ENCODE measurements around the gene FMNL2.

- TF ChIP-seq, protein P1, sequence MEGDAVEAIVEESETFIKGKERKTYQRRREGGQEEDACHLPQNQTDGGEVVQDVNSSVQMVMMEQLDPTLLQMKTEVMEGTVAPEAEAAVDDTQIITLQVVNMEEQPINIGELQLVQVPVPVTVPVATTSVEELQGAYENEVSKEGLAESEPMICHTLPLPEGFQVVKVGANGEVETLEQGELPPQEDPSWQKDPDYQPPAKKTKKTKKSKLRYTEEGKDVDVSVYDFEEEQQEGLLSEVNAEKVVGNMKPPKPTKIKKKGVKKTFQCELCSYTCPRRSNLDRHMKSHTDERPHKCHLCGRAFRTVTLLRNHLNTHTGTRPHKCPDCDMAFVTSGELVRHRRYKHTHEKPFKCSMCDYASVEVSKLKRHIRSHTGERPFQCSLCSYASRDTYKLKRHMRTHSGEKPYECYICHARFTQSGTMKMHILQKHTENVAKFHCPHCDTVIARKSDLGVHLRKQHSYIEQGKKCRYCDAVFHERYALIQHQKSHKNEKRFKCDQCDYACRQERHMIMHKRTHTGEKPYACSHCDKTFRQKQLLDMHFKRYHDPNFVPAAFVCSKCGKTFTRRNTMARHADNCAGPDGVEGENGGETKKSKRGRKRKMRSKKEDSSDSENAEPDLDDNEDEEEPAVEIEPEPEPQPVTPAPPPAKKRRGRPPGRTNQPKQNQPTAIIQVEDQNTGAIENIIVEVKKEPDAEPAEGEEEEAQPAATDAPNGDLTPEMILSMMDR (IDR thresholded peaks at IDR 0.05; ENCODE audit: insufficient read depth, low read depth, low read length) = no peak
- TF ChIP-seq EZH2 (IDR thresholded peaks at IDR 0.05; ENCODE audit: insufficient read depth, low read length) = no peak
Measured at GRCh38 chr2:152664725-152665124, 329.8 kb downstream of the FMNL2 start.

Data from astrocyte (in vitro differentiated cells and primary cell).